Loucy (cell line): Measurements from ENCODE around the gene PNPLA6.

ENCODE experiments used
- H2AFZ ChIP-seq: fragments of 200-600 bp; sonication (generic); 2 replicates; pipeline ENCODE4 v1.6.0; 2016; ENCODE audit warnings: antibody characterized with exemption, mild to moderate bottlenecking, low read length, moderate library complexity
- H3F3A ChIP-seq: fragments of 200-600 bp; 2 replicates; pipeline ENCODE4 v1.6.0; 2016; ENCODE audit warnings: antibody characterized with exemption, low read depth, mild to moderate bottlenecking
- H3K27me3 ChIP-seq: fragments of 200-600 bp; sonication (generic); 2 replicates; pipeline ENCODE4 v1.6.1; 2014; ENCODE audit warnings: low read length, mild to moderate bottlenecking; ENCODE audit not compliant: insufficient read depth, poor library complexity, severe bottlenecking
- H3K36me3 ChIP-seq: fragments of 200-600 bp; sonication (generic); 2 replicates; pipeline ENCODE4 v1.6.1; 2016; ENCODE audit warnings: low read length; ENCODE audit not compliant: insufficient read depth
- H3K4me1 ChIP-seq: fragments of 200-600 bp; sonication (generic); 2 replicates; pipeline ENCODE4 v1.5.1; 2014; ENCODE audit warnings: low read length, mild to moderate bottlenecking; ENCODE audit not compliant: insufficient read depth, poor library complexity, severe bottlenecking
- H3K4me2 ChIP-seq: fragments of 200-600 bp; sonication (generic); 2 replicates; pipeline ENCODE4 v1.6.0; 2014; ENCODE audit warnings: antibody characterized with exemption, low read length, low read depth, mild to moderate bottlenecking; ENCODE audit not compliant: poor library complexity, severe bottlenecking
- H3K4me3 ChIP-seq: fragments of 200-600 bp; sonication (generic); 2 replicates; pipeline ENCODE4 v1.5.1; 2014; ENCODE audit warnings: low read length, mild to moderate bottlenecking, mixed read lengths; ENCODE audit not compliant: poor library complexity, severe bottlenecking
- H3K79me2 ChIP-seq: fragments of 200-600 bp; sonication (generic); 2 replicates; pipeline ENCODE4 v1.6.1; 2014; ENCODE audit warnings: low read length; ENCODE audit not compliant: insufficient read depth
- H3K9ac ChIP-seq: fragments of 200-600 bp; sonication (generic); 2 replicates; pipeline ENCODE4 v1.6.0; 2014; ENCODE audit warnings: mild to moderate bottlenecking, low read depth, low read length, moderate library complexity; ENCODE audit not compliant: poor library complexity, severe bottlenecking
- H3K9me2 ChIP-seq: fragments of 200-600 bp; sonication (generic); replicated peaks from 2 replicates; pipeline ENCODE4 v1.6.1; 2016; ENCODE audit warnings: low read depth, low read length, mixed read lengths
- H3K9me3 ChIP-seq: fragments of 200-600 bp; sonication (generic); 2 replicates; pipeline ENCODE4 v1.6.1; 2014; ENCODE audit warnings: mild to moderate bottlenecking, antibody characterized with exemption, low read length, low read depth; ENCODE audit not compliant: insufficient read depth
- H4K20me1 ChIP-seq: fragments of 200-600 bp; sonication (generic); 2 replicates; pipeline ENCODE4 v1.6.0; 2014; ENCODE audit warnings: antibody characterized with exemption, low read length, mild to moderate bottlenecking; ENCODE audit not compliant: insufficient read depth, poor library complexity, severe bottlenecking
- EZH2phosphoT487 ChIP-seq: fragments of 200-600 bp; IDR thresholded peaks from 2 replicates; pipeline ENCODE4 v1.6.1; 2018; ENCODE audit warnings: antibody characterized with exemption, mild to moderate bottlenecking, moderate library complexity, borderline replicate concordance
- TF ChIP-seq, protein P1 (sequence below): fragments of 200-600 bp; sonication (generic); conservative IDR thresholded peaks from 2 replicates; pipeline ENCODE4 v1.5.1; 2014; ENCODE audit warnings: mild to moderate bottlenecking, antibody characterized with exemption, low read length

The PNPLA6 gene

DNA sequence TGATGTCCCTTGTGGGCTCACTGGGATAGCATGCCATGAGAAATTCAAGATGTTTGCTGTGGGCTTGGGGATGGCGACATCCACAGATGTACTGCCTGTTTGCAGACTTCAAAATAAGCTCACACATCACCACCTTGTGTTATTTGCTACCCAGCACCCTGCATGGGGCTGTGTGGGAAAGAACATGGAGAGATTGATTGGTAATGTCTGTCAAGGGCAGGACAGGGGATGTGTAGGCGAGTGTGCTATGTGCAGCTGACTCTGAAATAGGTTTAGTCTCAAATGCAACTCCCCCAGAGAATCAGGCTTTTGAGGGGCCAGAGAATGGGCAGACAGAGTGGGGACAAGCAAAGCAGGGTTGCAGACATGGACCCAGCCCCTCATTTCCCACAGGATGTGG lies 24.7 kb downstream of the PNPLA6 start:
- no peak overlapping the region for H3K4me3 ChIP-seq
- H4K20me1 ChIP-seq, result no peaks in the 10 kb centered on the region
- no peak overlapping the region for H2AFZ ChIP-seq
- H3K79me2 ChIP-seq, result no peaks in the 10 kb centered on the region
- H3K36me3 ChIP-seq, result no peaks in the 10 kb centered on the region
- no peaks in the 10 kb centered on the region for H3K27me3 ChIP-seq
- H3F3A ChIP-seq, result no peaks in the 10 kb centered on the region
- no peaks in the 10 kb centered on the region for H3K9me2 ChIP-seq
- no peak for TF ChIP-seq EZH2phosphoT487
- TF ChIP-seq, protein P1, sequence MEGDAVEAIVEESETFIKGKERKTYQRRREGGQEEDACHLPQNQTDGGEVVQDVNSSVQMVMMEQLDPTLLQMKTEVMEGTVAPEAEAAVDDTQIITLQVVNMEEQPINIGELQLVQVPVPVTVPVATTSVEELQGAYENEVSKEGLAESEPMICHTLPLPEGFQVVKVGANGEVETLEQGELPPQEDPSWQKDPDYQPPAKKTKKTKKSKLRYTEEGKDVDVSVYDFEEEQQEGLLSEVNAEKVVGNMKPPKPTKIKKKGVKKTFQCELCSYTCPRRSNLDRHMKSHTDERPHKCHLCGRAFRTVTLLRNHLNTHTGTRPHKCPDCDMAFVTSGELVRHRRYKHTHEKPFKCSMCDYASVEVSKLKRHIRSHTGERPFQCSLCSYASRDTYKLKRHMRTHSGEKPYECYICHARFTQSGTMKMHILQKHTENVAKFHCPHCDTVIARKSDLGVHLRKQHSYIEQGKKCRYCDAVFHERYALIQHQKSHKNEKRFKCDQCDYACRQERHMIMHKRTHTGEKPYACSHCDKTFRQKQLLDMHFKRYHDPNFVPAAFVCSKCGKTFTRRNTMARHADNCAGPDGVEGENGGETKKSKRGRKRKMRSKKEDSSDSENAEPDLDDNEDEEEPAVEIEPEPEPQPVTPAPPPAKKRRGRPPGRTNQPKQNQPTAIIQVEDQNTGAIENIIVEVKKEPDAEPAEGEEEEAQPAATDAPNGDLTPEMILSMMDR, result no peak
- no peaks in the 10 kb centered on the region for H3K9me3 ChIP-seq
- H3K9ac ChIP-seq, result no peak overlapping the region
- H3K4me1 ChIP-seq, result no peaks in the 10 kb centered on the region
- H3K4me2 ChIP-seq, result no peak overlapping the region

DNA sequence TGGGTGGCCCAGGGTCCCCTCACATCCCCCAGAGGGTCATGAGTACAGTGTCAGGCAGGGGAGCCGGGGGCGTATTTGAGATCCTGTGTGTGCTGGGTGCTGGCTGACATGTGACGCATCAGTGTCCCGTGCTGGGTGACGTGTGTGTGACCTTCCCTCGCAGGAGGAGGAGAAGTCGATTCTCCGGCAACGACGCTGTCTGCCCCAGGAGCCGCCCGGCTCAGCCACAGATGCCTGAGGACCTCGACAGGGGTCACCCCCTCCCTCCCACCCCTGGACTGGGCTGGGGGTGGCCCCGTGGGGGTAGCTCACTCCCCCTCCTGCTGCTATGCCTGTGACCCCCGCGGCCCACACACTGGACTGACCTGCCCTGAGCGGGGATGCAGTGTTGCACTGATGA lies 25.8 kb downstream of the PNPLA6 start:
- TF ChIP-seq, protein P1, result no peak
- no peak for TF ChIP-seq EZH2phosphoT487
- Histone ChIP-seq H3K9me3 (no peaks in the 10 kb centered on the region), H2AFZ (no peak overlapping the region), H3K79me2 (no peaks in the 10 kb centered on the region), H3K36me3 (no peaks in the 10 kb centered on the region), H3K4me2 (no peak overlapping the region), H3K4me3 (no peak overlapping the region), H3K4me1 (no peaks in the 10 kb centered on the region), H3K9ac (no peak overlapping the region), H3K27me3 (no peaks in the 10 kb centered on the region), H3F3A (no peaks in the 10 kb centered on the region), H4K20me1 (no peaks in the 10 kb centered on the region), H3K9me2 (no peaks in the 10 kb centered on the region)

DNA sequence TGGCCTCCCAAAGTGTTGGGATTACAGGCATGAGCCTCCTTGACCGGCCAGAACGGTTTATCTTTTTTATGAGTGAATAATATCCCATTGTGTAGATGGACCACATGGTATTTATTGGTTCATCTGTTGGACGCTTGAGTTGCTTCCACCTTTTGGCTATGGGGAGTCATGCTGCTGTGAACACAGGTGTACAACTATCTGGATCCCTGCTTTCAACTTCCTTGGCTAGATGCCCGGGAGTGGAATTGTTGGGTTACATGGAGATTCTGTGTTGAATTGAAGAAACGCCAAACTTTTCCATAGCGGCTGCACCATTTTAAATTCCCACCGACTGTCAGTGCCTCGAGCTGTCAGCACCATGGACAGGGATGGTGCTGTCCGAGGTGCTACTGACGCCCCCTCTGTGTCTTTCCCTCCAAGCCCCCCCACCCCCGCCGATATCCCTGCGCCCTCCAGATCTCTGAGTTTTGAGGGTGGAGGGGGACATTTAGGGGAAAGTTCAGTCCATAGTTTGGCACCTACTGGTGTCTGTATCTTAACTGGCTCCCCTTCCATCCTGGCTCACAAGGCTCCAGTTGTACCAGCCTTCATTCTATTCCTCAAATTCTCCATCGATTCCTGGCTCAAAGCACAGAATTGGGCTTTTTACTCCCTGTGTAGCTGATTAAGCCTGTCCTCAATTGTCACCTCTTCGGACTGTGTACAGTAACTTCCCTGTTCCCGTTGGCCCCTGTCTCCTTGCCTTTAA lies 27.3 kb downstream of the PNPLA6 start:
- Histone ChIP-seq H3K4me1 (no peaks in the 10 kb centered on the region), H3K4me3 (no peak overlapping the region), H3K9me2 (no peaks in the 10 kb centered on the region), H4K20me1 (no peaks in the 10 kb centered on the region), H2AFZ (no peak overlapping the region), H3F3A (no peaks in the 10 kb centered on the region), H3K79me2 (no peaks in the 10 kb centered on the region), H3K9ac (no peak overlapping the region), H3K27me3 (no peaks in the 10 kb centered on the region), H3K4me2 (no peak overlapping the region), H3K36me3 (no peaks in the 10 kb centered on the region), H3K9me3 (no peaks in the 10 kb centered on the region)
- no peak for TF ChIP-seq EZH2phosphoT487
- TF ChIP-seq, protein P1, result no peak
